Neural cell (in vitro differentiated cells): Measurements from ENCODE around the gene MROH2A.

Source experiments
- CTCF ChIP-seq: fragments of 450-650 bp; IDR thresholded peaks from 2 replicates; pipeline ENCODE4 v1.5.1; 2014; ENCODE audit warnings: antibody characterized with exemption, mild to moderate bottlenecking, moderate library complexity; ENCODE audit not compliant: poor library complexity, severe bottlenecking
- POLR2AphosphoS5 ChIP-seq: IDR thresholded peaks from 2 replicates; pipeline ENCODE4 v1.6.1; 2012
- TAF1 ChIP-seq: IDR thresholded peaks from 2 replicates; pipeline ENCODE4 v1.6.1; 2012; ENCODE audit warnings: low read depth
- TF ChIP-seq, protein P1 (sequence below): IDR thresholded peaks from 2 replicates; pipeline ENCODE4 v1.6.1; 2012; ENCODE audit warnings: borderline replicate concordance

GRCh38 chr2:233822781-233823730, 44.9 kb downstream of the MROH2A start:
- no peak for TF ChIP-seq CTCF
- TF ChIP-seq, protein P1, sequence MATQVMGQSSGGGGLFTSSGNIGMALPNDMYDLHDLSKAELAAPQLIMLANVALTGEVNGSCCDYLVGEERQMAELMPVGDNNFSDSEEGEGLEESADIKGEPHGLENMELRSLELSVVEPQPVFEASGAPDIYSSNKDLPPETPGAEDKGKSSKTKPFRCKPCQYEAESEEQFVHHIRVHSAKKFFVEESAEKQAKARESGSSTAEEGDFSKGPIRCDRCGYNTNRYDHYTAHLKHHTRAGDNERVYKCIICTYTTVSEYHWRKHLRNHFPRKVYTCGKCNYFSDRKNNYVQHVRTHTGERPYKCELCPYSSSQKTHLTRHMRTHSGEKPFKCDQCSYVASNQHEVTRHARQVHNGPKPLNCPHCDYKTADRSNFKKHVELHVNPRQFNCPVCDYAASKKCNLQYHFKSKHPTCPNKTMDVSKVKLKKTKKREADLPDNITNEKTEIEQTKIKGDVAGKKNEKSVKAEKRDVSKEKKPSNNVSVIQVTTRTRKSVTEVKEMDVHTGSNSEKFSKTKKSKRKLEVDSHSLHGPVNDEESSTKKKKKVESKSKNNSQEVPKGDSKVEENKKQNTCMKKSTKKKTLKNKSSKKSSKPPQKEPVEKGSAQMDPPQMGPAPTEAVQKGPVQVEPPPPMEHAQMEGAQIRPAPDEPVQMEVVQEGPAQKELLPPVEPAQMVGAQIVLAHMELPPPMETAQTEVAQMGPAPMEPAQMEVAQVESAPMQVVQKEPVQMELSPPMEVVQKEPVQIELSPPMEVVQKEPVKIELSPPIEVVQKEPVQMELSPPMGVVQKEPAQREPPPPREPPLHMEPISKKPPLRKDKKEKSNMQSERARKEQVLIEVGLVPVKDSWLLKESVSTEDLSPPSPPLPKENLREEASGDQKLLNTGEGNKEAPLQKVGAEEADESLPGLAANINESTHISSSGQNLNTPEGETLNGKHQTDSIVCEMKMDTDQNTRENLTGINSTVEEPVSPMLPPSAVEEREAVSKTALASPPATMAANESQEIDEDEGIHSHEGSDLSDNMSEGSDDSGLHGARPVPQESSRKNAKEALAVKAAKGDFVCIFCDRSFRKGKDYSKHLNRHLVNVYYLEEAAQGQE = no peak
- no peak for TF ChIP-seq POLR2AphosphoS5
- TF ChIP-seq TAF1 = no peak
